ES-I3 (cell line): Measurements from ENCODE around the gene CYB5RL.

Experiments used
- H3K36me3 ChIP-seq: 2 replicates; pipeline ENCODE4 v1.6.1; 2013; ENCODE audit warnings: mild to moderate bottlenecking, low read length, control low read depth, moderate library complexity; ENCODE audit not compliant: insufficient read depth
- H3K4me1 ChIP-seq: 2 replicates; pipeline ENCODE4 v1.6.1; 2013; ENCODE audit warnings: mild to moderate bottlenecking, control low read depth, low read length; ENCODE audit not compliant: insufficient read depth
- H3K9ac ChIP-seq: 2 replicates; pipeline ENCODE4 v1.6.1; 2013; ENCODE audit warnings: low read depth, mild to moderate bottlenecking, low read length, moderate library complexity
- H3K9me3 ChIP-seq: 2 replicates; pipeline ENCODE4 v1.6.1; 2013; ENCODE audit warnings: mild to moderate bottlenecking, low read length, moderate library complexity; ENCODE audit not compliant: control insufficient read depth, insufficient read depth

CYB5RL gene

DNA sequence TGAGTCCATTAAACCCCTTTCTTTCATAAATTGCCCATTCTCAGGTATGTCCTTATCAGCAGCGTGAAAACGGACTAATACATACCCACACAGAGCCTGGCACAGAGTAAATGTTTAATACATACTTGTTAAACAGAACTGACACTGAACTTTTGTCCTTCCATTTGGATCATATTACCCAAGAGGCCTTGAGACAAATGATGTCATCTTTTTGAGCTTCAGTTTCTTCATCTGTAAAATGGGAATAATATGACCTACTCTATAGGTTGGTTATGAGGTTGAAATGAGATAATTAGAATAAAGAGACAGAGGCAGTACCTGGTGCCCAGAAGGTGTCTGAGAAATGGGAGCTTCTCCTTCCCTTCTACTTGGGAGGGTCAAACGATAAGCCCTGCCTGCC, 13.8 kb downstream of the CYB5RL start:
- Histone ChIP-seq H3K9ac (no peak overlapping the region), H3K4me1 (no peaks in the 10 kb centered on the region), H3K9me3 (no peaks in the 10 kb centered on the region; the same call in 1 of the 2 replicates), H3K36me3 (no peaks in the 10 kb centered on the region)

DNA sequence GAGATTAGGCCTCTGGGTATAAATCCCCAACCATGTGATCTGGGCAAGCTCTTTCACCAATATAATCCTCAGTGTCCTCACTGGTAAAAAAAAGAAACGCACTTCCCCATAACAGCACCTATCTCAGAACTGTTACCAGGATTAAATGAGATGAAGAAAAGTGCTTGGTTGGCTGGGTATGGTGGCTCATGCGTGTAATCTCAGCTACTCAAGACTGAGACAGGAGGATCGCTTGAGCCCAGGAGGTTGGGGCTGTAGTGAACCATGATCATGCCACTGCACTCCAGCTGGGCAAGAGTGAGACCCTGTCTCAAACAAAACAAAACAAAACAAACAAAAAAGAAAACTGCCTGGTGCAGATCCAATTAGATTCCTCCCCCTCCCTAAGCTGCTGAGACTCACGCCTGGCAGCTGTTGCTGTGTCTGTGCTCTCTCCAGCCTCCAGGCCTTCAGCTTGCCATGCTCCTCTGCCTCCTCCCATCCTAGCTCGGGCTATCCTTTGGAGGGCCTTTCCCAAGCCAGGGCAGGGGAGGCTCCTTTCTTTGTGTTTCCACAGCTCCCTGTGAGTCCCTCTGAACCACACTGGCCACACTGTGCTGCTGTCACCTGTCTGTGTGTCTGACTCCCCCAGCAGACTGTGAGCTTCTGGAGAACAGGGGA, 19.0 kb downstream of the CYB5RL start:
- H3K4me1 ChIP-seq: no peaks in the 10 kb centered on the region
- no peaks in the 10 kb centered on the region for H3K36me3 ChIP-seq
- no peaks in the 10 kb centered on the region; the same call in 1 of the 2 replicates for H3K9me3 ChIP-seq
- H3K9ac ChIP-seq: no peak overlapping the region

DNA sequence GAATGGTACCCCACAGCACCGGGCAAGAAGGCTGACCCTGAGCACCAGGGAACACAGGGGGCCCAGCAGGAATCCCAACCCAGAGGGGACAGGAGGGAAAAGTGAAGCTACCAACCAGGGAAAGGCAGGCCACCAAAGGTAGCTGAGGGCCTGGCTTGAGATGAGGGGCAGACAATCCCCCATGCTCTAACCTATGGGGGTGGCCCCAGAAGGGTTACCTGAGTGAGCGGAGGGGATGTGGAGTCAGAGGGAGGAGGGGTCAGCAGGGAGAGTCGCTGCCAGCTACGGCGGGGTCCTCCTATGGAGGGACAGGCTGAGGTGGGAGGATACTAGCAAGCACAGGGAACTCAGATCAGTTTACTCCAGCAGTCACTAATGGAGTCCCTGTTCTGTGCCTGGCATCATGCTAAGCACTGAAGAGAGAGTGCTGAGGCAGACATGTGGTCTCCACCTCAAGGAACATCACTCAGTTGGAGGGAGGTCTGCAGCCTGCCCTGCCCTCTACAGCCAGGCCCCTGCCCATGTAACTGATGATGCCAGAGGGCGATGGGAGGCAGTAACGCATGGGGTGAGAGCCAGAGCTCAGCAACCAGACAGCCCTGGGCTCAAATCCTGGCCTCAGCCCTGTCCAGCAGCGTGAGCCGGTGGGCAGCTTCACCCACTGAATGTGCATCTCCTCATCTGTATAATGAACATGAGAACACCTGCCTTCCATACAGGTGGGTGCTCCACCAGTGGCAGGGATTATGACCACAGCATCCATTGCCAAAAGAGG, 21.3 kb downstream of the CYB5RL start:
- Histone ChIP-seq H3K9ac (no peak overlapping the region), H3K36me3 (no peaks in the 10 kb centered on the region), H3K9me3 (no peaks in the 10 kb centered on the region; the same call in 1 of the 2 replicates)

DNA sequence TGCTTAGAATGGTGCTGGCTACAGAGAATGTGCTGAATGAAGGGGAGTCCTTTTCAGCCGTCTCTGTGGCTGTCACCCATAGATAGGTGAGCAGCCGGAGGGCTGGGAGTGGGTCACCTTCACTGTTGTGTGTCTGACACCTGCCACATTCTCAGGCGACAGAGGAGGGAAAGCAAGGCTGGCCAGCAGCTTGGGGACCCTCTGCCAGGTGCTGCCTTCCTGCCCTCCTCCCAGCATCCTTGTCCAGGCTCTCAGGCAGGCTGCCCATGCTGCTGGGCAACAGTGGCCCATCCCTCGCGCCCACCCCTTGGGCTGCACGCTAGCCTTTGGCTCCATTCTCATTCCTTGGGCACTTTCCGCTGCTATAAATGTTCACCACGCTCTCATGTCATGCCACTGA, 22.1 kb downstream of the CYB5RL start:
- no peak overlapping the region for H3K9ac ChIP-seq
- no peaks in the 10 kb centered on the region for H3K4me1 ChIP-seq
- H3K36me3 ChIP-seq: no peaks in the 10 kb centered on the region
- H3K9me3 ChIP-seq: no peaks in the 10 kb centered on the region; the same call in 1 of the 2 replicates

More for the DNA sequence above, 21.3 kb downstream of the CYB5RL start:
- H3K4me1 ChIP-seq: no peaks in the 10 kb centered on the region

DNA sequence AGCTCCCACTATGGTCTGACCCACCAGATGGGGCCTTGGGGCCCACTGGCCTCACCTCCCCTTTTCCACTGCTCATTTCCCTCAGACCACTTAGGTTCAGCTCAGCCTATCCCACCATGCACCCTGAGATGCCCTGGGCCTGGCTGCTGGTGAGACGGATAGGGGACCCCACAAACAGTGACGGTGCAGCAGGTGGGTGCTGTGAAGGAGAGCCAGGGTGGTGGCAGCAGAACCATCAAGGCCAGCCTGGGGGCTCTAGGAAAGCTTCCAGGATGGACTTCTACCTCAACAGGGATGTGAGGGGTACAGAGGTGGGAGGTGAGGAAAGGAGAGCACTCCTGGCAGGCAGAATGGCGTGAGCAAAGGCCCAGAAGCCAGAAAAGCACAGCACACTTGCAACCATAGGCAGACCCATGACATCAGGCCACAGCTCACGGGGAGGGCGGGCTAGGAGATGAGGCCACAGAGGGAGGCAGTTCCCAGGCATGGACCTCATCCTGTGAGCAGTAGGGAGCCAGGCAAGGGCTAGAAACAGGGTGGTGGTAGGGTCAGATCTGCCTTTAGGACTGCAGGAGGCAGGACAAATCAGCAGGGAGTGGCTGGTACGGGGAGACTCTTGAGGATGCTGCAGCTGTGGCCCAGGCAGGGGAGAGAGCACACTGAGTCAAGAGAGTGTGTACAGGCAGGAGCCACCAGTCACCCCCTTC, 23.1 kb downstream of the CYB5RL start:
- H3K4me1 ChIP-seq: no peaks in the 10 kb centered on the region; the same call in 1 of the 2 replicates
- no peaks in the 10 kb centered on the region for H3K36me3 ChIP-seq
- H3K9ac ChIP-seq: no peak overlapping the region
- H3K9me3 ChIP-seq: no peaks in the 10 kb centered on the region; the same call in 1 of the 2 replicates

DNA sequence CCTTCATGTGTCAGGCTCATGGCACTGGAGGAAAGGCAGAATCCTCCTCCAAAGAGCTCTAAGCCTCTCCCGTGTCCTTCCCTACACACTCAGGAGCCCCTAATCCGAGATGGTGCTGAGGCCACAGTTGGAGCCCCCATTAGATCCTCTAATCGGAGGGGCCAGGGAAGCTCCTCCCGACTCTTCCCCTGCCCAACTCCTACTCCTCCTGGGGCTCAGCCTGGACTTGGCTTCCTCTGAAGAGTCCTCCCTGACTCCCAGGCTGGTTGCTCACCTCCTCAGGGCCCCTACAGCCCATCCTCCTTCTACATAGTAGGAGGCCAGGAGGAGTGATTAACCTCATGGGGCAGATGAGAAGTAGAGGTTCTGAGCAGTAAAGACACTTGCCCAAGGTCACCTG, 25.7 kb downstream of the CYB5RL start:
- no peaks in the 10 kb centered on the region for H3K9me3 ChIP-seq
- H3K36me3 ChIP-seq: no peaks in the 10 kb centered on the region
- no peaks in the 10 kb centered on the region; the same call in 1 of the 2 replicates for H3K4me1 ChIP-seq
- no peak overlapping the region for H3K9ac ChIP-seq

DNA sequence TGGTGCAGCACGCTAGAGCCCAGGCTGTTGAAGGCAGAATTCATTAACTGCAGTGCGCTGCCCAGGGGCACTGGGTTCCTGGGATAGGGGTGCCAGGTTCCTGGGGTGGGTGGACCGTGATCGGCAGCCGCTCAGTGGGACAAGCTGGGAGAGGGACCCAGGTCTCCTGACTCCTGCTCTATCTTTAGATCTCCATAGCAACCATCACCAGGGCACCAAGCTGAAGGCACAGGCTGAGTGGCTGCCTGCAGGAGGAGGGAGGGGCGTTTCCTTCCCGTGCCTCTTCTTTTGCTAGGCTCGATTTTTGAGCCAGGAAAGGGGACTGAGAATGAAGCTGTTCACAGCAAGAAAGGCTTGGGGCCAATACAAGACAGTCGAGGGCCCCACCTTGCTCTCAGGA, 26.1 kb downstream of the CYB5RL start:
- Histone ChIP-seq H3K36me3 (no peaks in the 10 kb centered on the region), H3K9ac (no peak overlapping the region), H3K4me1 (no peaks in the 10 kb centered on the region; the same call in 1 of the 2 replicates), H3K9me3 (no peaks in the 10 kb centered on the region)

DNA sequence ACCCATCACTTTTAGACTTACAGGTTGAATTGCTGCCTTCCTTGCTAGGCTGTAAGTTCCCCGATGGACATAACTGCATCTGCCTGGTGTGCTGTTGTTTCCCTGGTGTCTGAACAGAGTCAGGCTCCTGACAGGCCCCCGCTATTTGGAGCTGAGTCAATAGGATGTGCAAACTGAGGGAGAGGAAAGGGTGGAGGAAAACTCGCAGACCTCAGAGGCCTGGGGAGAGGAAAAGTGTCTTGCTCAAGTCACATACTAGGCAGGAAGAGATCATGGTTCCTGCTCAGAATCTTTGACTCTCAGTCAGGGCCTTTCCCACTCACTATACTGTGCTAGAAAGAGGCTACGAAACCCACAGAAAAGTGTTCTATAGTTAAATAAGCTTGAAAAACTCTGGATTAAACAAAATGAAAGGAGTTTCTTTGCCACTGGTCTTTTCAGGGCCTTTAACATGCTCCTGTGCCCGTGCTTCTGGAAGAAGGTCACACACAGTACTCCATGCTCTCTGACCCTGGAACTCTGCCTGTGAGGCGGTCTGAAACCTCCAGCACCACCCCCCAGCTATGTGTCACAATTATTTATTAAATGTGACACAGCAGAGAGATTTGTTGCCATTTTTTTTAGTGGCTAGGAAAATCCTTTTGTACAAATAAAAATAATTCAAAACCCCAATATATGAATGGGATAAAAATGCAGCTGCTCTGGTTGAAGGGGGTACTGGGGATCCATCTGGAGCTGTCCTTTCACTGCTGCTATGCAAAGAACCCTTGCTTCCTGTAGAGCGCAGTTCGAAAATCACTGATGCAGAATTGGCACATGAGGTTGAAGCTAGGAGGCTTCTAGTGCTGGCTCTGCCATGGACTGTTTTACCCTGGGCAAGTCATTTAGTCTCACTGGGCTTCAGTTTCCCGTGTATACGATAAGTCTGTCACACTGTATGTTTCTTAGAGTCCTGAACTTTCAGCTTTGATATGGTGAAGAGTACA, 26.9 kb downstream of the CYB5RL start:
- Histone ChIP-seq H3K9ac (no peak overlapping the region), H3K4me1 (no peaks in the 10 kb centered on the region; the same call in 1 of the 2 replicates)

DNA sequence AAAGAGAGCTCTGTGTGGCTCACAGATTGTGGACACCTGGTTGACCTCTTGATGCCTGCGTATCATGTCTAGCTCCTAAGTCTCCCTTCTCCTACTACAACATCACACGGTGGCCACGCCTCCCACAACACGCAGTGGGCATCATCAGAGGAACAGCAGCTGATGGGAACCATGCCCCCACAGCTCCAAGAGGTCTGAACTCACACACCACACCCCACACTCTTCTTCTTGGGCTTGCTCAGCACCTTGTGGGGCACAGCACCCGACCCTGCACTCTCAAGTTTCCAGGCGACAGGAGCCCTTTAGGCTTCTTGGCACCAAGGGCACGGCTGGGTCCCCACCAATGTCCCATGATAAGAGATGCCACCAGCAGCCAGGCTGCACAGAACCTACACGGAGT, 28.2 kb downstream of the CYB5RL start:
- Histone ChIP-seq H3K4me1 (no peaks in the 10 kb centered on the region; the same call in 1 of the 2 replicates), H3K9me3 (no peaks in the 10 kb centered on the region), H3K36me3 (no peaks in the 10 kb centered on the region), H3K9ac (no peak overlapping the region)

More for the DNA sequence above, 26.9 kb downstream of the CYB5RL start:
- Histone ChIP-seq H3K36me3 (no peaks in the 10 kb centered on the region), H3K9me3 (no peaks in the 10 kb centered on the region)

DNA sequence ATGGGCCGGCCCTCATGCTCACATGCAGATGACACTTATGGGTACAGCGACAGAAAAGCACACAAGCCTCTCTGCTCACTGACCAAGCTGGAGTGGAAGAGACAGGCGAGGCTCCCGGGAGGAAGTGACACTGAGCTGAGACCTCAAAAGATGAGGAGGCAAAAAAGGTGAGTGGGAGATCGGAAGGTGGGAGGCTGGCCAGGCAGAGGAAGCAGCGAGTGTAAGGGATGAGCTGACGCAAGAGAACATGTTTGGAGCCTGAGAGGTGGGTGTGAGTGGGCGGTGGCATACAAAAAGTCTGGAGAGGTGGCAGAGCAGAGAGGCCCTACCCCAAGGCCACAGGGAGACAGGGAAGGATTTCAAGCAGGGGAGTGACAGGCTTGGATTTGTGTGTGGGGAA, 28.8 kb downstream of the CYB5RL start:
- no peak overlapping the region for H3K9ac ChIP-seq
- no peaks in the 10 kb centered on the region for H3K36me3 ChIP-seq
- H3K4me1 ChIP-seq: no peaks in the 10 kb centered on the region; the same call in 1 of the 2 replicates
- no peaks in the 10 kb centered on the region for H3K9me3 ChIP-seq

DNA sequence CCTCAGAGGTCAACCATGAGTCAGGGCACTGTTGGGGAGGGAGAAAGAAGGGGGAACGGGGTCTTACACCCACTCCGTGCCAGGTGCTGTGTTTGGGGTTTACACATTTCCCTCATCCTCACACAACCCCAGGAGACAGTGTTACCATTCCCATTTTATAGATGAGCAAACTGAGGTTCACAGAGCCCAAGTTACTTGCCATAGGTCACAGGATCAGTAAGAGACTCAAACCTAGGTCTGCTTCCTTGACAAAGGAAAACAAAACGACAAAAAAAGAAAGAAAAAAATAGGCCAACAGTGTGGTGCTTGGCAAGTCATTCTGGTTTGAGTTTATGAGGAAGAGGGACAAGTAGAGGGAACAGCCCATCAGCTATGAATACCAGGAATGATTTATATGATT, 30.8 kb downstream of the CYB5RL start:
- Histone ChIP-seq H3K9me3 (no peaks in the 10 kb centered on the region), H3K4me1 (no peaks in the 10 kb centered on the region; the same call in 1 of the 2 replicates), H3K9ac (no peak overlapping the region), H3K36me3 (no peaks in the 10 kb centered on the region)

DNA sequence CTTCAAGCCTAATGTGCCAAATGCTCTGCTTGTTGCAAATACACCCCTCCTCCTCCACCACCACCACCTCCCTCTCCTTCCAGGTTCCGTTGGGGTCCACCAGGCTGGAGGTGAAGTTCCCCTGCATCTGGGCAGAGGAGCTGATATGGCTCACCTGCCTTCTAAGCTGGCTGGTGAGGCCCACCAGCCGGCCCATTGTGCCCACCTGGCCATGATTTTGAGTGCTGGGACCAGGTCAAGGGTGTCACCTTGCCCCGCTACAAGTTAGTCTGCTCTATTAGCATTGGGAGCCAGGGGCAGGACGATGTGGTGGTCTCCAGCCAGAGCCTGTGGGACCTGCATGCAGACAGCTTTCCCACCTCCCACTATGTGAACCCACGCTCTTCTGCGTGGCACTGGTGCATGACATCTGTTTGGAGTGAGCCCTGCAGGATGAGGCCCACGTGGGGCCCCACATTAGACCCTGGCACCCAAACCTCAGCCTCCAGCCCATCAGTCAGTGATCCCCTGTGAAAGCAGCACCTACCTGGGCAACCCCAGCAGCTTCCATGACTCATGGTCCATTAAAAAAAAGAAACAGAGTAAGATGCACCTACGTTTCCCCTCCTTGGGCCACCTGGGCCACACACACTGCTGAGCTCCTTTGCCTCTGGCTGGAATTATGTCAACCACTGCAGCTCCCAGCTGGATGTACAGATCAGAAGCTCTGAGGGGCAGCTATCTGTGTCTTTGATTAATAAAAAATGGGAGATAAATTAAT, 31.4 kb downstream of the CYB5RL start:
- H3K9me3 ChIP-seq: no peaks in the 10 kb centered on the region
- H3K36me3 ChIP-seq: no peaks in the 10 kb centered on the region
- no peak overlapping the region for H3K9ac ChIP-seq
- no peaks in the 10 kb centered on the region; the same call in 1 of the 2 replicates for H3K4me1 ChIP-seq
